Measurements from ENCODE around the gene ITPR3.

GRCh38 chr6:33577106-33577535 lies 44.0 kb upstream of the ITPR3 start:
- TF ChIP-seq BHLHE40 (IDR thresholded peaks at IDR 0.05; ENCODE audit: borderline replicate concordance): no peak
- no peak for TF ChIP-seq ELF4 (IDR thresholded peaks at IDR 0.05)
- TF ChIP-seq FOXM1 (IDR thresholded peaks at IDR 0.05; ENCODE audit: borderline replicate concordance): no peak
- no peak for TF ChIP-seq FOXK2 (IDR thresholded peaks at IDR 0.05)
- TF ChIP-seq ARNT (IDR thresholded peaks at IDR 0.05): no peak
- TF ChIP-seq CTBP1 (IDR thresholded peaks at IDR 0.05; ENCODE audit: borderline replicate concordance): no peak
- TF ChIP-seq HDGF (IDR thresholded peaks at IDR 0.05; ENCODE audit: borderline replicate concordance): no peak
- TF ChIP-seq SP1 (IDR thresholded peaks at IDR 0.05): no peak

All from HEK293T (cell line).